Urinary bladder (tissue), 4 donors: ENCODE results near the gene EGFL7. TPM values are rescaled to one million over a fixed set of nuclear protein-coding genes. Genes with fewer than 3 reads are reported as not detected.

ENCODE experiments used
- DNase-seq: peaks from one replicate; pipeline ENCODE4 v3.0.0-alpha.2; 2015; ENCODE audit errors: extremely low spot score
- H3K27ac ChIP-seq: one replicate; pipeline ENCODE4 v1.5.1; 2013; ENCODE audit warnings: low read depth, mild to moderate bottlenecking, moderate library complexity
- H3K36me3 ChIP-seq: one replicate; pipeline ENCODE4 v1.6.1; 2013; ENCODE audit warnings: mild to moderate bottlenecking, moderate library complexity; ENCODE audit not compliant: insufficient read depth
- H3K4me1 ChIP-seq: one replicate; pipeline ENCODE4 v1.6.1; 2013; ENCODE audit warnings: mild to moderate bottlenecking, moderate library complexity; ENCODE audit not compliant: insufficient read depth
- H3K4me3 ChIP-seq: one replicate; pipeline ENCODE4 v1.5.1; 2013; ENCODE audit warnings: low read depth, low read length
- WGBS: extraction: QIAGEN DNeasy Blood & Tissue Kit; methylation state at CpG from one replicate; pipeline ENCODE4 v1.1.7; 2013; 5-methylcytosine and 5-hydroxymethylcytosine counted together
- polyA plus RNA-seq: library from polyadenylated mRNA; stranded (reverse); fragments of 200-250 nt; gene quantifications from one replicate; pipeline ENCODE4 v1.2.3, GENCODE V29; 2013
- total RNA-seq: library from RNA; depleted of rRNA; stranded (reverse); fragments of >200 nt; gene quantifications from one replicate; pipeline ENCODE4 v1.2.3, GENCODE V29; 2014
- donor health status: healthy with polysubstance abuse.
- donor health status: healthy.

The EGFL7 gene
- total and polyA plus RNA-seq, 2 donors, result 43.6 to 138 TPM

- Histone ChIP-seq H3K4me3 (no peak overlapping the region), H3K4me1 (no peaks in the 10 kb centered on the region)
- WGBS, result 85% methylated on average over 29 of the region's 29 CpGs
These were observed 28.8 kb downstream of the EGFL7 start for GRCh38 chr9:136691316-136692184.

GRCh38 chr9:136692185-136693134 lies 29.7 kb downstream of the EGFL7 start:
- H3K27ac ChIP-seq, result no peak overlapping the region
- H3K4me3 ChIP-seq, result no peak overlapping the region
- 89% methylated on average over 46 of the region's 46 CpGs for WGBS
- DNase-seq, result no peak
- H3K36me3 ChIP-seq, result no peaks in the 10 kb centered on the region
- H3K4me1 ChIP-seq, result no peaks in the 10 kb centered on the region

More at GRCh38 chr9:136691316-136692184, 28.8 kb downstream of the EGFL7 start:
- Histone ChIP-seq H3K36me3 (no peaks in the 10 kb centered on the region), H3K27ac (no peak overlapping the region)
- DNase-seq, result no peak

GRCh38 chr9:136693135-136693489 lies 30.4 kb downstream of the EGFL7 start:
- 74% methylated on average over 14 of the region's 14 CpGs for WGBS
- Histone ChIP-seq H3K27ac (no peak overlapping the region), H3K4me1 (no peaks in the 10 kb centered on the region), H3K36me3 (no peaks in the 10 kb centered on the region), H3K4me3 (no peak overlapping the region)
- no peak for DNase-seq

- DNase-seq, result no peak
- Histone ChIP-seq H3K36me3 (no peaks in the 10 kb centered on the region), H3K4me3 (no peak overlapping the region), H3K27ac (no peak overlapping the region), H3K4me1 (no peaks in the 10 kb centered on the region)
- 73% methylated on average over 15 of the region's 15 CpGs for WGBS
These were observed 30.9 kb downstream of the EGFL7 start for GRCh38 chr9:136693490-136694162.

- H3K4me1 ChIP-seq, result no peaks in the 10 kb centered on the region
- DNase-seq, result no peak
- H3K4me3 ChIP-seq, result no peak overlapping the region
- no peak overlapping the region for H3K27ac ChIP-seq
- 38% methylated on average over 32 of the region's 32 CpGs for WGBS
- no peaks in the 10 kb centered on the region for H3K36me3 ChIP-seq
These were observed 31.6 kb downstream of the EGFL7 start for GRCh38 chr9:136694163-136694871.

- no peak overlapping the region for H3K27ac ChIP-seq
- no peak for DNase-seq
- H3K4me1 ChIP-seq, result no peaks in the 10 kb centered on the region
- H3K4me3 ChIP-seq, result no peak overlapping the region
- 88% methylated on average over 11 of the region's 11 CpGs for WGBS
- H3K36me3 ChIP-seq, result no peaks in the 10 kb centered on the region
These were observed 32.1 kb downstream of the EGFL7 start for GRCh38 chr9:136694872-136695247.

GRCh38 chr9:136695435-136695895 lies 32.7 kb downstream of the EGFL7 start:
- no peaks in the 10 kb centered on the region for H3K36me3 ChIP-seq
- H3K27ac ChIP-seq, result no peak overlapping the region
- H3K4me3 ChIP-seq, result no peak overlapping the region
- no peak for DNase-seq
- WGBS, result 89% methylated on average over 10 of the region's 10 CpGs
- H3K4me1 ChIP-seq, result no peaks in the 10 kb centered on the region

GRCh38 chr9:136695955-136696354 lies 33.2 kb downstream of the EGFL7 start:
- H3K4me1 ChIP-seq, result no peaks in the 10 kb centered on the region
- H3K4me3 ChIP-seq, result no peak overlapping the region
- whole genome bisulfite sequencing, result 87% methylated on average over 23 of the region's 23 CpGs
- H3K27ac ChIP-seq, result no peak overlapping the region
- no peaks in the 10 kb centered on the region for H3K36me3 ChIP-seq
- DNase-seq, result no peak

- no peak for DNase-seq
- H3K36me3 ChIP-seq, result no peaks in the 10 kb centered on the region
- 68% methylated on average over 9 of the region's 9 CpGs for WGBS
These were observed 33.8 kb downstream of the EGFL7 start for GRCh38 chr9:136696502-136696901.

GRCh38 chr9:136697146-136697820 lies 34.6 kb downstream of the EGFL7 start:
- 63% methylated on average over 23 of the region's 23 CpGs for WGBS
- Histone ChIP-seq H3K4me1 (no peaks in the 10 kb centered on the region), H3K27ac (no peak overlapping the region), H3K4me3 (no peak overlapping the region), H3K36me3 (no peaks in the 10 kb centered on the region)
- DNase-seq, result no peak

More at GRCh38 chr9:136696502-136696901, 33.8 kb downstream of the EGFL7 start:
- Histone ChIP-seq H3K4me3 (no peak overlapping the region), H3K4me1 (no peaks in the 10 kb centered on the region), H3K27ac (no peak overlapping the region)

- Histone ChIP-seq H3K27ac (no peak overlapping the region), H3K4me3 (no peak overlapping the region), H3K36me3 (no peaks in the 10 kb centered on the region), H3K4me1 (no peaks in the 10 kb centered on the region)
- no peak for DNase-seq
- 68% methylated on average over 20 of the region's 20 CpGs for WGBS
These were observed 35.3 kb downstream of the EGFL7 start for GRCh38 chr9:136697821-136698526.

GRCh38 chr9:136698635-136699246 lies 36.0 kb downstream of the EGFL7 start:
- no peak for DNase-seq
- WGBS, result 84% methylated on average over 10 of the region's 11 CpGs
- Histone ChIP-seq H3K4me3 (no peak overlapping the region), H3K4me1 (no peaks in the 10 kb centered on the region), H3K27ac (no peak overlapping the region), H3K36me3 (no peaks in the 10 kb centered on the region)
